Activated naive CD8-positive, alpha-beta T cell treated with anti-CD3 and anti-CD28 coated beads for 36 hours (primary cell): ENCODE measurements around the gene KREMEN1. TPM values are rescaled to one million over a fixed set of nuclear protein-coding genes. Genes with fewer than 3 reads are reported as not detected.

Experiments used
- DNase-seq: peaks from one replicate; pipeline ENCODE4 v3.0.0; 2021
- H3K27ac Mint-ChIP-seq: one replicate; pipeline ENCODE4 v1.8.0; 2022; ENCODE audit warnings: mild to moderate bottlenecking, moderate library complexity, mixed read lengths
- H3K27me3 Mint-ChIP-seq: one replicate; pipeline ENCODE4 v1.8.0; 2022; ENCODE audit warnings: mild to moderate bottlenecking, mixed read lengths
- H3K36me3 Mint-ChIP-seq: one replicate; pipeline ENCODE4 v1.8.0; 2021; ENCODE audit warnings: mild to moderate bottlenecking, mixed read lengths
- H3K4me1 Mint-ChIP-seq: one replicate; pipeline ENCODE4 v1.8.0; 2021; ENCODE audit warnings: mixed read lengths
- H3K4me3 Mint-ChIP-seq: one replicate; pipeline ENCODE4 v1.8.0; 2022; ENCODE audit warnings: mild to moderate bottlenecking, moderate library complexity, mixed read lengths
- H3K9me3 Mint-ChIP-seq: one replicate; pipeline ENCODE4 v1.8.0; 2022; ENCODE audit warnings: mixed read lengths
- total RNA-seq, 2 experiments: library from RNA; stranded (reverse); gene quantifications; one replicate each; pipeline ENCODE4 v1.2.3, GENCODE V29; 2021

Gene KREMEN1
- total RNA-seq, 2 experiments from 2014 or later: 0.28 to 0.29 TPM

- no peak overlapping the region for H3K27ac Mint-ChIP-seq
- no peaks in the 10 kb centered on the region for H3K4me1 Mint-ChIP-seq
- no peak overlapping the region for H3K4me3 Mint-ChIP-seq
- H3K36me3 Mint-ChIP-seq: no peaks in the 10 kb centered on the region
- H3K9me3 Mint-ChIP-seq: peaks cover 3% of the 10 kb centered on the region
- no peak for DNase-seq
- peaks cover 11% of the 10 kb centered on the region for H3K27me3 Mint-ChIP-seq
These were observed 64.2 kb downstream of the KREMEN1 start for GRCh38 chr22:29136782-29137700.

GRCh38 chr22:29138556-29139305 lies 65.9 kb downstream of the KREMEN1 start:
- peaks cover 6% of the 10 kb centered on the region for H3K27me3 Mint-ChIP-seq
- DNase-seq: no peak
- H3K4me3 Mint-ChIP-seq: no peak overlapping the region
- H3K27ac Mint-ChIP-seq: no peak overlapping the region
- no peaks in the 10 kb centered on the region for H3K4me1 Mint-ChIP-seq
- H3K9me3 Mint-ChIP-seq: peaks cover 1% of the 10 kb centered on the region
- H3K36me3 Mint-ChIP-seq: no peaks in the 10 kb centered on the region

GRCh38 chr22:29139965-29140782 lies 67.3 kb downstream of the KREMEN1 start:
- Mint-ChIP-seq H3K27ac (no peak overlapping the region), H3K36me3 (no peaks in the 10 kb centered on the region), H3K4me3 (no peak overlapping the region), H3K4me1 (no peaks in the 10 kb centered on the region), H3K27me3 (peaks cover 5% of the 10 kb centered on the region), H3K9me3 (no peaks in the 10 kb centered on the region)
- no peak for DNase-seq

GRCh38 chr22:29141078-29141688 lies 68.3 kb downstream of the KREMEN1 start:
- H3K4me1 Mint-ChIP-seq: no peaks in the 10 kb centered on the region
- H3K36me3 Mint-ChIP-seq: no peaks in the 10 kb centered on the region
- H3K4me3 Mint-ChIP-seq: no peak overlapping the region
- no peak overlapping the region for H3K27ac Mint-ChIP-seq
- H3K9me3 Mint-ChIP-seq: no peaks in the 10 kb centered on the region
- H3K27me3 Mint-ChIP-seq: no peaks in the 10 kb centered on the region
- DNase-seq: no peak

GRCh38 chr22:29142116-29142515 lies 69.3 kb downstream of the KREMEN1 start:
- no peak overlapping the region for H3K27ac Mint-ChIP-seq
- DNase-seq: no peak
- no peak overlapping the region for H3K4me3 Mint-ChIP-seq

GRCh38 chr22:29143941-29144785 lies 71.3 kb downstream of the KREMEN1 start:
- H3K27me3 Mint-ChIP-seq: no peaks in the 10 kb centered on the region
- H3K4me3 Mint-ChIP-seq: no peak overlapping the region
- H3K27ac Mint-ChIP-seq: no peak overlapping the region
- H3K36me3 Mint-ChIP-seq: no peaks in the 10 kb centered on the region
- no peaks in the 10 kb centered on the region for H3K4me1 Mint-ChIP-seq
- no peaks in the 10 kb centered on the region for H3K9me3 Mint-ChIP-seq
- DNase-seq: no peak

More at GRCh38 chr22:29142116-29142515, 69.3 kb downstream of the KREMEN1 start:
- H3K36me3 Mint-ChIP-seq: no peaks in the 10 kb centered on the region
- no peaks in the 10 kb centered on the region for H3K9me3 Mint-ChIP-seq
- no peaks in the 10 kb centered on the region for H3K27me3 Mint-ChIP-seq
- H3K4me1 Mint-ChIP-seq: no peaks in the 10 kb centered on the region

- Mint-ChIP-seq H3K4me1 (no peaks in the 10 kb centered on the region), H3K27ac (no peak overlapping the region), H3K4me3 (no peak overlapping the region), H3K36me3 (no peaks in the 10 kb centered on the region), H3K9me3 (no peaks in the 10 kb centered on the region), H3K27me3 (no peaks in the 10 kb centered on the region)
- DNase-seq: no peak
These were observed 71.9 kb downstream of the KREMEN1 start for GRCh38 chr22:29144786-29145160.

- no peak for DNase-seq
- no peak overlapping the region for H3K27ac Mint-ChIP-seq
- no peaks in the 10 kb centered on the region for H3K36me3 Mint-ChIP-seq
- H3K4me3 Mint-ChIP-seq: no peak overlapping the region
- H3K9me3 Mint-ChIP-seq: no peaks in the 10 kb centered on the region
- H3K27me3 Mint-ChIP-seq: no peaks in the 10 kb centered on the region
- no peaks in the 10 kb centered on the region for H3K4me1 Mint-ChIP-seq
These were observed 72.7 kb downstream of the KREMEN1 start for GRCh38 chr22:29145321-29146072.

- no peak for DNase-seq
- Mint-ChIP-seq H3K36me3 (no peaks in the 10 kb centered on the region), H3K27ac (peak overlapping the region; percentile 66), H3K27me3 (no peaks in the 10 kb centered on the region), H3K4me1 (no peaks in the 10 kb centered on the region), H3K4me3 (no peak overlapping the region), H3K9me3 (no peaks in the 10 kb centered on the region)
These were observed 73.3 kb downstream of the KREMEN1 start for GRCh38 chr22:29146091-29146560.

GRCh38 chr22:29146771-29147170 lies 73.9 kb downstream of the KREMEN1 start:
- Mint-ChIP-seq H3K4me3 (no peak overlapping the region), H3K27me3 (peaks cover 1% of the 10 kb centered on the region), H3K27ac (no peak overlapping the region), H3K36me3 (no peaks in the 10 kb centered on the region), H3K9me3 (no peaks in the 10 kb centered on the region), H3K4me1 (no peaks in the 10 kb centered on the region)
- DNase-seq: no peak

- no peaks in the 10 kb centered on the region for H3K9me3 Mint-ChIP-seq
- H3K4me3 Mint-ChIP-seq: no peak overlapping the region
- H3K27ac Mint-ChIP-seq: no peak overlapping the region
- H3K4me1 Mint-ChIP-seq: no peaks in the 10 kb centered on the region
- no peaks in the 10 kb centered on the region for H3K36me3 Mint-ChIP-seq
- no peak for DNase-seq
- H3K27me3 Mint-ChIP-seq: peaks cover 7% of the 10 kb centered on the region
These were observed 74.6 kb downstream of the KREMEN1 start for GRCh38 chr22:29147331-29147899.

GRCh38 chr22:29148036-29148435 lies 75.2 kb downstream of the KREMEN1 start:
- Mint-ChIP-seq H3K4me1 (no peaks in the 10 kb centered on the region), H3K4me3 (no peak overlapping the region), H3K27ac (no peak overlapping the region), H3K27me3 (peaks cover 13% of the 10 kb centered on the region), H3K9me3 (no peaks in the 10 kb centered on the region), H3K36me3 (no peaks in the 10 kb centered on the region)
- DNase-seq: no peak

GRCh38 chr22:29148826-29149225 lies 76.0 kb downstream of the KREMEN1 start:
- DNase-seq: no peak
- no peak overlapping the region for H3K4me3 Mint-ChIP-seq

More at GRCh38 chr22:29148826-29149225, 76.0 kb downstream of the KREMEN1 start:
- Mint-ChIP-seq H3K27ac (no peak overlapping the region), H3K4me1 (peaks cover 2% of the 10 kb centered on the region), H3K27me3 (peaks cover 21% of the 10 kb centered on the region), H3K36me3 (no peaks in the 10 kb centered on the region), H3K9me3 (no peaks in the 10 kb centered on the region)
